ENCODE data around the gene YLPM1.

DNA sequence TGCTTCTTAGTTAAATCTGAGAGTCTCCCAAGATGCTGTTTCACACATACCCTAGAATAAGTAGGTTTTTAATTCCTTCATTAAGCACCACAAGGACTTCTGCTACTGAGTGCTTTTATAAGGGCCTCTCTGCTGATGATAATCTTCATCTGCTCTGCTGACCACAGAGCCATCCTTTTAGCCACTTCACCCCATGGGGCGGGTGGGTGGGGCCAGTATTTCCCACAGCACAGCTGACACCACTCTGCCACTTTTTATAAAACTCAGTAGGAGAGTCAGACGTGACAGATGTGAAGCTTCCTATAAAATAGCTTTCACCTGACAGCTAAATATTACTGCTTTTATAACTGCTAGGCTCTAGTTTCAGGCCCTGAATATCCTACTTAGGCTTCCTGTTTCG is 29.9 kb upstream of the YLPM1 start:
- TF ChIP-seq, protein P1, sequence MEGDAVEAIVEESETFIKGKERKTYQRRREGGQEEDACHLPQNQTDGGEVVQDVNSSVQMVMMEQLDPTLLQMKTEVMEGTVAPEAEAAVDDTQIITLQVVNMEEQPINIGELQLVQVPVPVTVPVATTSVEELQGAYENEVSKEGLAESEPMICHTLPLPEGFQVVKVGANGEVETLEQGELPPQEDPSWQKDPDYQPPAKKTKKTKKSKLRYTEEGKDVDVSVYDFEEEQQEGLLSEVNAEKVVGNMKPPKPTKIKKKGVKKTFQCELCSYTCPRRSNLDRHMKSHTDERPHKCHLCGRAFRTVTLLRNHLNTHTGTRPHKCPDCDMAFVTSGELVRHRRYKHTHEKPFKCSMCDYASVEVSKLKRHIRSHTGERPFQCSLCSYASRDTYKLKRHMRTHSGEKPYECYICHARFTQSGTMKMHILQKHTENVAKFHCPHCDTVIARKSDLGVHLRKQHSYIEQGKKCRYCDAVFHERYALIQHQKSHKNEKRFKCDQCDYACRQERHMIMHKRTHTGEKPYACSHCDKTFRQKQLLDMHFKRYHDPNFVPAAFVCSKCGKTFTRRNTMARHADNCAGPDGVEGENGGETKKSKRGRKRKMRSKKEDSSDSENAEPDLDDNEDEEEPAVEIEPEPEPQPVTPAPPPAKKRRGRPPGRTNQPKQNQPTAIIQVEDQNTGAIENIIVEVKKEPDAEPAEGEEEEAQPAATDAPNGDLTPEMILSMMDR (IDR thresholded peaks at IDR 0.05; ENCODE audit: insufficient read depth, low read depth, low read length), result no peak
- TF ChIP-seq EZH2 (IDR thresholded peaks at IDR 0.05; ENCODE audit: insufficient read depth, low read length), result no peak
